ENCODE measurements around the gene APBA2.

DNA sequence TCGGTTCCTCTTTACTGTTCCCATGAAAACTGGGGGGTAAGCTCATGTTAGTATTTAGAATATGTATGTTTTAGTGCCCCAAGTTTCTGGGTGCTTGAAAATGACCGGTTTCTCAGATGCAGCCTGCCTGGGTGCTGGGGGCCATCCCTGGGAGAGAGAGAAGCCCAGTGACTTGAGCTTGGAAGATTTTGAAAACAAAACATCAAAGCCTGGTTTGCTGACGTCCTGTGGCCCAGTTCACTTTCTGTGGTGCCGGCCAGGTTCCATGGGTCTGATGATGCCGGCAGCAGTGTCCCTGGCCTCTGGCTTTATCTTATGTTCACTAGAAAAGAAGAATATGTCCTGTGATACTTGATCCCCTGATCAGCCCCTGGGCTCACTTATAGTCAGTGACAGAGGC lies 17.1 kb downstream of the APBA2 start:
- TF ChIP-seq ZNF324 (tag by site-specific recombination; IDR thresholded peaks at IDR 0.05) (no peak), PRDM1 (tag by site-specific recombination; IDR thresholded peaks at IDR 0.05) (no peak), BCL11A (tag by site-specific recombination; IDR thresholded peaks at IDR 0.05; ENCODE audit: low read depth) (no peak), PRDM4 (tag by site-specific recombination; IDR thresholded peaks at IDR 0.05) (no peak), ZNF777 (tag by site-specific recombination; IDR thresholded peaks at IDR 0.05; ENCODE audit: borderline replicate concordance) (no peak)
- TF ChIP-seq, protein P1, sequence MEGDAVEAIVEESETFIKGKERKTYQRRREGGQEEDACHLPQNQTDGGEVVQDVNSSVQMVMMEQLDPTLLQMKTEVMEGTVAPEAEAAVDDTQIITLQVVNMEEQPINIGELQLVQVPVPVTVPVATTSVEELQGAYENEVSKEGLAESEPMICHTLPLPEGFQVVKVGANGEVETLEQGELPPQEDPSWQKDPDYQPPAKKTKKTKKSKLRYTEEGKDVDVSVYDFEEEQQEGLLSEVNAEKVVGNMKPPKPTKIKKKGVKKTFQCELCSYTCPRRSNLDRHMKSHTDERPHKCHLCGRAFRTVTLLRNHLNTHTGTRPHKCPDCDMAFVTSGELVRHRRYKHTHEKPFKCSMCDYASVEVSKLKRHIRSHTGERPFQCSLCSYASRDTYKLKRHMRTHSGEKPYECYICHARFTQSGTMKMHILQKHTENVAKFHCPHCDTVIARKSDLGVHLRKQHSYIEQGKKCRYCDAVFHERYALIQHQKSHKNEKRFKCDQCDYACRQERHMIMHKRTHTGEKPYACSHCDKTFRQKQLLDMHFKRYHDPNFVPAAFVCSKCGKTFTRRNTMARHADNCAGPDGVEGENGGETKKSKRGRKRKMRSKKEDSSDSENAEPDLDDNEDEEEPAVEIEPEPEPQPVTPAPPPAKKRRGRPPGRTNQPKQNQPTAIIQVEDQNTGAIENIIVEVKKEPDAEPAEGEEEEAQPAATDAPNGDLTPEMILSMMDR (tag by site-specific recombination; IDR thresholded peaks at IDR 0.05): no peak
- TF ChIP-seq, protein P2, sequence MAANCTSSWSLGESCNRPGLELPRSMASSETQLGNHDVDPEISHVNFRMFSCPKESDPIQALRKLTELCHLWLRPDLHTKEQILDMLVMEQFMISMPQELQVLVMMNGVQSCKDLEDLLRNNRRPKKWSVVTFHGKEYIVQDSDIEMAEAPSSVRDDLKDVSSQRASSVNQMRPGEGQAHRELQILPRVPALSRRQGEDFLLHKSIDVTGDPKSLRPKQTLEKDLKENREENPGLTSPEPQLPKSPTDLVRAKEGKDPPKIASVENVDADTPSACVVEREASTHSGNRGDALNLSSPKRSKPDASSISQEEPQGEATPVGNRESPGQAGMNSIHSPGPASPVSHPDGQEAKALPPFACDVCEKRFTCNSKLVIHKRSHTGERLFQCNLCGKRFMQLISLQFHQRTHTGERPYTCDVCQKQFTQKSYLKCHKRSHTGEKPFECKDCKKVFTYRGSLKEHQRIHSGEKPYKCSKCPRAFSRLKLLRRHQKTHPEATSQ (tag by site-specific recombination; IDR thresholded peaks at IDR 0.05): no peak
